Activated CD4-positive, alpha-beta T cell treated with anti-CD3 and anti-CD28 coated beads, Interleukin-2, amount 50 U/mL, for 1 hour (primary cell): ENCODE data around the gene EFCAB3.
A peak's percentile ranks its signal among the peaks of the same experiment; 100 is the strongest.
"Not testable (repeated sequence)": the region's sequence is repeated elsewhere in the genome, so short reads cannot be mapped to it uniquely, and the experiment has no call there.

Experiments
- DNase-seq: peaks from one replicate; pipeline ENCODE4 v3.0.0-alpha.2; 2020

Gene EFCAB3

GRCh38 chr17:62380253-62380652 lies at the start of gene EFCAB3:
TSS of gene EFCAB3 (plus strand) at chr17:62380553. CDS start at chr17:62382980, 2,427 bp downstream.
- no peak for DNase-seq

GRCh38 chr17:62336527-62336926 lies 43.8 kb upstream of the EFCAB3 start:
- no peak for DNase-seq

- DNase-seq, result no peak
Measured at GRCh38 chr17:62343764-62344270, 36.5 kb upstream of the EFCAB3 start.

DNA sequence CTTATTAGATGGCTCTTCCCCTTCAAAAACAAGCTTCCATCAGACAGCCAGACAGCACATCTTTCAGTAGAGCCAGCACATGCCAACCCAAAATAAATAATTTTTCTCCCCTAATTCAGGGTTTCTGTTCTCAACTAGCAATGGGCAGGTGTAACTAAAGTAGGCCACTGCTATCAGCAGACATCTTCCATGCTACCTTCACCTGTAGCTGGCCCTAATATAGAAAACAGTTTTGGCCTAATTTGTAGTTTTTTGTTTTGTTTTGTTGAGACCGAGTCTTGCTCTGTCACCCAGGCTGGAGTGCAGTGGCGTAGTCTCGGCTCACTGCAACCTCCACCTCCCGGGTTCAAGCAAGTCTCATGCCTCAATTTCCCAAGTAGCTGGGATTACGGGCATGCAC lies 29.2 kb upstream of the EFCAB3 start:
- DNase-seq, result no peak

- DNase-seq, result no peak
Measured at GRCh38 chr17:62366191-62366590, 14.2 kb upstream of the EFCAB3 start.

DNA sequence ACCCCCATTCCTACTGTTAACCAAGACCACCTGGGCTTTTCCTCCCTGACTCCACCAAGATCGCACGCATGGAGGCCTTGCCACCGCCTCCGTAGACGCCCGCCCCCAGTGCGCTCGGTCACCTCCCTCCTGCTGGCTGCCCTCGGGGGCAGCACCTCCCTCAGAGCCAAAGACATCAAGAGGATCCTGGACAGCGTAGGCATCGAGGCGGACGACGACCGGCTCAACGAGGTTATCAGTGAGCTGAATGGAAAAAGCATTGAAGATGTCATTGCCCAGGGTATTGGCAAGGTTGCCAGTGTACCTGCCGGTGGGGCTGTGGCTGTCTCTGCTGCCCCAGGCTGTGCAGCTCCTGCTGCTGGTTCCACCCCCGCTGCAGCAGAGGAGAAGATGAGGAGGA lies 1.2 kb downstream of the EFCAB3 start:
- no peak for DNase-seq

- no peak for DNase-seq
Measured at GRCh38 chr17:62388856-62389255, 8.5 kb downstream of the EFCAB3 start.

DNA sequence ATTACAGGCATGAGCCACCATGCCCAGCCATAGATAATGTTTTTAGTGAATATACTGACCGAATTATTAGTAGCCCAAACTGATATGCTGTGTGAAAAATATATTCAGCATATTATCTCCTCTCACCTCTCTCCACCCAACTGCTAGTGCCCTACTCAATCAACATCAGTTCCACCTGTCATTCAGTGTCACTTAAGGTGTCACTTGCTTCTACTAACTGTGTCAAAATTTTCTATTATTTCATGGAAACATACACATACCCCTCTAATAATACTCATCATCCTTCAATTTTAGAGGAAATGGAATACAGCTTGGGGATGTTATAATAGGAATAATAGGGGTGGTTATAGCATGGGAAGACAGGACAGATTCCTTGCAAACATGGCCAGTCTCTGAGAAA lies 12.6 kb downstream of the EFCAB3 start:
- no peak for DNase-seq

DNA sequence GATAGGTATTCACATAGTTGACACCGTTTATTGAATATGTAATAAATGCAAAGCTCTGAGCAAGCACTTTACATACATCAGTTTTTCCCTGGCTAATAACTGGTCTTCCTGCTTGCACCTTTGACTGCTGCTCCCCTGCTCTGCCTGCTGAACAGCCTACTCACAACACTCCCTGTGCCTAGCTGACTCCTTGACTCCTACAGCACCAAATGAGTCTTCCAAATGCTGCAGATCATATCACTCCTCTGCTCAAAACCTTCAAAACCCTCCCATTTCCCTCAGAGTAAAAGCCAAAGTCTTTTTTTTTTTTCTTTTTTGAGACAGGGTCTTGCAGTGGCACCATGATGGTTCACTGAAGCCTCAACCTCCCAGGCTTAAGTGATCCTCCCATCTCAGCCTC lies 18.5 kb downstream of the EFCAB3 start:
- DNase-seq, result no peak

- DNase-seq, result no peak
Measured at GRCh38 chr17:62405451-62405850, 25.1 kb downstream of the EFCAB3 start.

DNA sequence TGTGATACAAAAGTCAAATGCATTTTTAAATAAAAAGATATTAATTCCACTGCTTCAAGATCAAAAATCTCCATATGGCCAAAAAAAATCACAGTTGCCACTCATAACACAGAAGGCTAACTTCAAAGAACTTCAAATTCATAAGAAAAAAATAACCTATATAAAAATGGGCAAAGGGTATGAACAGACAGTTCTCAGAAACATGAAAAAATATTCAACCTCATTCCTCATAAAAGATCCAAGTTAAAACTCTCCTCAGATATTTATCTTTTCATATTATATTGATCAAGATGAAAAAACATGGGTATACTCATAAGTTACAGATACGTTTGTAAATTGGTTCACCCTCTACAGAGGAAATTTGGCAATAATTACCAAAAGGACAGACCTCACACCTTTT lies 32.7 kb downstream of the EFCAB3 start:
- not testable (repeated sequence) for DNase-seq

DNA sequence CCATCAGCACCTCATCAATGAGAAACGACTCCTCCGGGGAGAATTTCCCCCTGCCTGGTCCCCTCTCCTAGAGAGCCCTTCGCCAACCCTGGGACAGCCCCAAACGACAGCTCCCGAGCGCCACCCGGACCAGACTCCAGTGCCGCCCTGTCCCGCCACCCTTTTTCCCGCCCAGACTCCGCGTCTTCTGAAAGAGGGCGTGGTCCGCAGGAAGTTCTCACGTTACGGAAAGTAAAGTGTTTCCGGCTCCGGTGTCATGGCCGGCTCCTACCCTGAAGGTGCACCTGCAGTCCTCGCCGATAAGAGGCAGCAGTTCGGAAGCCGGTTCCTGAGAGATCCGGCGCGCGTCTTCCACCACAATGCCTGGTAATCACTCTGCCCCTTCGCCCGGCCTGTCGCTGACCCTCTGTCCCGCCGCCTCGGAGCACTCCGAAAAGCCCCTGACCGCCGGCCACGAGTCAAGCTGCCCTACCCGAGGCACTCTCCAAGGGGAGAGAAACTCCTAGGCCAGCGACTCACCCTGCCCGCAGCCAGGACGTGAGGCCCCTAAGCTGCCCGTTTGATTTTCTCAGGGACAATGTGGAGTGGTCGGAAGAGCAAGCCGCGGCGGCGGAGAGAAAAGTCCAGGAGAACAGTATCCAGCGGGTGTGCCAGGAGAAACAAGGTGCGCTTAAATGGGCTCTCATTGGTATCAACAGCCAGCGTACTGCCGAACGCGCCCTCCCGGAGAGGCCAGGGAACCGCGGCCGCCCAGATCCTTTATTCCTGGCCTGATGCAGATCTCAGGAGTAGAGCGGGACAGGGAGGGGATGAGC lies 43.5 kb downstream of the EFCAB3 start, which contains the start of gene METTL2A:
Gene METTL2A, plus strand, starts transcription at position 251 of the 815 bp plus-strand sequence. Its CDS starts 6 bp downstream, at position 257.
- DNase-seq, result peak; percentile 78

DNA sequence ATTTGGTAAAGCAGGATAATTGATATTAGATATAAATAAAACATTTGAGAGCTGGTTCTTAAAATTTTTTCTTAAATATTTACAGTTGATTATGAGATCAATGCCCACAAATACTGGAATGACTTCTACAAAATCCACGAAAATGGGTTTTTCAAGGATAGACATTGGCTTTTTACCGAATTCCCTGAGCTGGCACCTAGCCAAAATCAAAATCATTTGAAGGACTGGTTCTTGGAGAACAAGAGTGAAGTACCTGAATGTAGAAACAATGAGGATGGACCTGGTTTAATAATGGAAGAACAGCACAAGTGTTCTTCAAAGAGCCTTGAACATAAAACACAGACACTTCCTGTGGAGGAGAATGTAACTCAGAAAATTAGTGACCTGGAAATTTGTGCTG lies 45.9 kb downstream of the EFCAB3 start:
- DNase-seq, result not testable (repeated sequence)

GRCh38 chr17:62435251-62435650 lies 54.9 kb downstream of the EFCAB3 start:
- DNase-seq, result not testable (repeated sequence)

DNA sequence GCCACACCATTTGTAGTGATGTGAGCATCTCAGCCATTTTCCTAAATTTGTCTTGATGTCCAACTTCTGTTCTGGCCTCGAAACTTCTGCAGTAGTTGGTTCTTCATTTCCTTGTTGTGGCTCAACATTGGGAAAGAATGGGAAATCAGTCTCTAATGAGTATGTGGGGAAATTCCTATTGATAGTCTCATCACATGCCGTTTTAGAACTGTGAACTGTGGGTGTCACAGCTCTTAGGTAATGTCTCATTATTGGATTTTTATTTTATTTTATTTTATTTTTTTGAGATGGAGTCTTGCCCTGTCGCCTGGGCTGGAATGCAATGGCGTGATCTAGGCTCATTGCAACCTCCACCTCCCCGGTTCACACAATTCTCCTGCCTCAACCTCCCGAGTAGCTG lies 60.8 kb downstream of the EFCAB3 start:
- DNase-seq, result not testable (repeated sequence)

DNA sequence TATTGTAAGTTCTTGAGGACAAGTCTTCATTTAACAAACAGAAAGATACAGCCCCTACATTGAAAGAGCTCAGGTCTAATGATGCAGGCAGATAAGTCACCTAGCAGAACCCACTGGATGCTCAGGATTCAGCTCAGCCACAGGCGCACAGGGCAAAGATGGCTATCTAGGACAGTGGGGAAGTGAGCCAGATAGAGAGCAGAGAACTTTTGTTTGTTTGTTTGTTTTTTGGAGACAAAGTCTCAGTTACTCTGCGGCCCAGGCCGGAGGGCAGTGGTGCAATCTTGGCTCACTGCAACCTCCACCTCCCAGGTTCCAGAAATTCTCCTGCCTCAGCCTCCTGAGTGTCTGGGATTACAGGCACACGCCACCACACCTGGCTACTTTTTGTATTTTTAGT lies 63.7 kb downstream of the EFCAB3 start:
- no peak for DNase-seq

- not testable (repeated sequence) for DNase-seq
Measured at GRCh38 chr17:62445791-62446190, 65.4 kb downstream of the EFCAB3 start.

GRCh38 chr17:62452195-62452594 lies 71.8 kb downstream of the EFCAB3 start:
- DNase-seq, result not testable (repeated sequence)

DNA sequence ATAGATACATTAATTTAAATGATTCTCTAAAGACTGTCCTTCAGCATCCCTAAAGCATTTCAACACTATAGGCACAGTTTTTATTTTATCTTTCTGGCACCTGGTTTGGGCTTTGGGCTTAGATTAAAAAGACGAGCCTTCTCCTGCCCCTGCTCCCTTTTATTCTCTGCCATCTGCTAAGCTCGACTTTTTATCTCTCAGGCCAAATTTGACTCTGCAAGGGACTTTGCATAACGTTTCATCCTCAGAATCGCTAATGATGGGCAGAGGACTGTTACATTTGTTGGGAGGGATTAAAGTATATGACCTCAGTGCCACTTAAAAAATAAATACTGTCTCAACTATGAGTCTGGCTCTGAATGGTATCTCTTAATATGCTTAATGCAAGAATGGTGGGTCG lies 72.7 kb downstream of the EFCAB3 start:
- DNase-seq, result not testable (repeated sequence)

GRCh38 chr17:62453656-62454055 lies 73.3 kb downstream of the EFCAB3 start:
- DNase-seq, result not testable (repeated sequence)

- DNase-seq, result not testable (repeated sequence)
Measured at GRCh38 chr17:62454111-62454510, 73.8 kb downstream of the EFCAB3 start.

- DNase-seq, result no peak
Measured at GRCh38 chr17:62456016-62456415, 75.7 kb downstream of the EFCAB3 start.

DNA sequence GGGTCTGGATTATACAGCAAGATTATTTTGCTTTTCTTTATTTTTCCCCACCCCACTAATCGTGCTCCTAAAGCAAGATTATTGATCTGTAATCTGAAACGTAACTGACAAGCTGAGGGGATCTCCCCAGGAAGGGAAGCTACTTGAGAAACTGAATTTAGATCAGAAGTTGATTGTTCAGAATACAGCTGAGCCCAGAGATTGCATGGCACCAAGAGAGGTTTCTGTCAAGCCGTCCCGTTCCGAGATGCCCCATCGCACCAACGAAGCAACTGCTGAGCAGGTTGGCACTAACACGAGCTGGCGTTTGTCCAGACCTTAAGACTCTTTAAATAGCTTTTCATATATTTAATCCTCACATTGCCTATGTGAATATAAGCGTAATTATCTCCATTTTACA lies 78.1 kb downstream of the EFCAB3 start:
- DNase-seq, result not testable (repeated sequence)

DNA sequence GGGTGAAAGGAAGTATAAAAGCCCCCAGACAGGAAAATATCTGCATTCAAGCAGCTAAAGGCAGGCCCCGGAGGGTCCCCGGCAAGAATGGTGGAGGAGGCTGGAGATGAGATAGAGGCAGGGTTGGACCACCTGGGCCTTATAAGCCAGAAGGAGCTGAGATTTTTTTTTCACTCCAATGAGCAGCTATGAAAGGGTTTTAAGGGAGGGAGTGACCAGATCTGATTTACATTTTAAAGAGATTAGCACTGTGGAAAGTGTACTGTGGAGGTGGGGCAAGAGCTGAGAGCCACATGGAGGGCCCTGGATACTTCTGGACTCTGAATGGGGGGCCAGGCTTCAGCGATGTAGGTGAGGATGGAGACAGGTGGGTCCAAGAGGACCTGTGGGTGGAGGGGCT lies 84.1 kb downstream of the EFCAB3 start:
- DNase-seq, result not testable (repeated sequence)
